Gastroesophageal sphincter (tissue), 3 donors: ENCODE data around the gene NSD2.

Source experiments
- CTCF ChIP-seq, 4 experiments: fragments of 200-600 bp in 2 of 4; fragments of 450-650 bp in 2 of 4; sonication (generic) in 1 of 4; IDR thresholded peaks; one replicate each; pipeline ENCODE4 v1.5.1; 2017 to 2019; ENCODE audit warnings: antibody characterized with exemption in 4 of 4, mild to moderate bottlenecking in 2 of 4, moderate library complexity in 2 of 4
- EP300 ChIP-seq: sonication (generic); formaldehyde crosslinking; IDR thresholded peaks from one replicate; pipeline ENCODE4 v1.6.1; 2017; ENCODE audit warnings: antibody characterized with exemption, mild to moderate bottlenecking
- POLR2A ChIP-seq, 2 donors: fragments of 450-650 bp; IDR thresholded peaks; one replicate each; pipeline ENCODE4 v1.6.1; 2017; ENCODE audit warnings: antibody characterized with exemption in 2 of 2, mild to moderate bottlenecking in 2 of 2, moderate library complexity in 1 of 2
- POLR2AphosphoS5 ChIP-seq: sonication (generic); formaldehyde crosslinking; IDR thresholded peaks from one replicate; pipeline ENCODE4 v1.6.1; 2017; ENCODE audit warnings: antibody characterized with exemption

DNA sequence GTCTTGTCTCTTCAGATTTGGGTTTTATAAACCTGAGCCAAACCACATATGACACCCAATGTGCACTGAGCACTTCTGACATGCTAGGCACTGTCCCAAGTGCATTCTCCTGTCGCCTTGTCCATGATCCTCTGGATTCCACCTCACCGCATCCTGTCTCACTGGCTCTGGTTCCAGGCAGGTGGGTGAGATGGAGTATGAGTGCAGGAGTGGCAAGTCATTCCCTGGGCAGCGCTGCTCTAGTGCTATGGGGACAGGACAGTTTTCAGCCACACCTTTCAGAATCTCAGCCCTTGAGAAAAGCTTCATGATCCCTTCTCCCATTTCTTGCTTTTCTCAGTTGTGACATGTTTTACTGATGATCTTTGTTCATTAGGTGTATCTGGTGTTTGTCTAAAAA is 66.4 kb downstream of the NSD2 start:
- TF ChIP-seq CTCF (IDR thresholded peaks at IDR 0.05) (no peak), EP300 (no peak), POLR2AphosphoS5 (no peak), POLR2A (IDR thresholded peaks at IDR 0.05) (no peak)
